Measurements from ENCODE around the gene OR1K1.

The OR1K1 gene

DNA sequence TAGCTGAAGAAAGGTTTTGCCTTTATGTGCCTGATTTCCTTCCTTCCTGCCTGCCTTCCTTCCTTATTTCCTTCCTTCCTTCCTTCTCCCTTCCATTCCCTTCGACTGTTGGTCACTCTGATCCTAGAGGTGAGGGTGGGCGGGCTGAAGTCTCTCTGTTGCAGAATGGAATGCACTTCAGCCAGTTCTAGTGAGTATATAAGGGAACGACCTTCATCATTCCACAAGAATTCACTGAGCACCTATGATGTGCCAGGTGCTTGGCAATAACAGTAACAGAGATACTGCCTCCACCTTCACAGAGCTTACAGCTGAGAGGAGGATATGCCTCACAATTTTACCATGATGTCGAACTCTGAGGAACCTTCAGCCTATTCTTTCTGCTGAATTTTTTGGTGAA, 19.9 kb upstream of the OR1K1 start:
- TF ChIP-seq, protein P1, sequence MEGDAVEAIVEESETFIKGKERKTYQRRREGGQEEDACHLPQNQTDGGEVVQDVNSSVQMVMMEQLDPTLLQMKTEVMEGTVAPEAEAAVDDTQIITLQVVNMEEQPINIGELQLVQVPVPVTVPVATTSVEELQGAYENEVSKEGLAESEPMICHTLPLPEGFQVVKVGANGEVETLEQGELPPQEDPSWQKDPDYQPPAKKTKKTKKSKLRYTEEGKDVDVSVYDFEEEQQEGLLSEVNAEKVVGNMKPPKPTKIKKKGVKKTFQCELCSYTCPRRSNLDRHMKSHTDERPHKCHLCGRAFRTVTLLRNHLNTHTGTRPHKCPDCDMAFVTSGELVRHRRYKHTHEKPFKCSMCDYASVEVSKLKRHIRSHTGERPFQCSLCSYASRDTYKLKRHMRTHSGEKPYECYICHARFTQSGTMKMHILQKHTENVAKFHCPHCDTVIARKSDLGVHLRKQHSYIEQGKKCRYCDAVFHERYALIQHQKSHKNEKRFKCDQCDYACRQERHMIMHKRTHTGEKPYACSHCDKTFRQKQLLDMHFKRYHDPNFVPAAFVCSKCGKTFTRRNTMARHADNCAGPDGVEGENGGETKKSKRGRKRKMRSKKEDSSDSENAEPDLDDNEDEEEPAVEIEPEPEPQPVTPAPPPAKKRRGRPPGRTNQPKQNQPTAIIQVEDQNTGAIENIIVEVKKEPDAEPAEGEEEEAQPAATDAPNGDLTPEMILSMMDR (IDR thresholded peaks at IDR 0.05; ENCODE audit: insufficient read depth, missing control alignments) = no peak
- DNase-seq (ENCODE audit: insufficient read length, low spot score) (no peak), FAIRE-seq (no peak)

DNA sequence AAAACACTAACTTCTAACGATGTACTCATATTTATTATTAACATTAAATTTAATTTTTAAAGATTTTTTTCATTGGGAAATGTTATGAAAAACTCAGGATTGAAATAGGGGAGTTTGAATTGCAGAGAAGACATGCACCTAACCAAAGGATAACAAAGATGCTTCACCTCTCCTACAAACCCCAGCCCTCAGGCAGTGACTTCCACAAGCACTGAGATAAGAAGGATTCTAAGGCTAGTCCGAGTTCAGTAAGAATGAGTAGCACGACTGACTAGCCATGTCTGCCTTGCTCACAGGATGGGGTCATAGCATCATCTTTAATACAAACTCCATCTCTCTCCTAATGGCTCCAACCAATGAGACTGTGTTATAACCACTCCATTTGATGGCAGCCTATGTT, 18.3 kb upstream of the OR1K1 start:
- DNase-seq (ENCODE audit: insufficient read length, low spot score) (no peak), FAIRE-seq (no peak)
- TF ChIP-seq, protein P1 (IDR thresholded peaks at IDR 0.05; ENCODE audit: insufficient read depth, missing control alignments) = no peak

DNA sequence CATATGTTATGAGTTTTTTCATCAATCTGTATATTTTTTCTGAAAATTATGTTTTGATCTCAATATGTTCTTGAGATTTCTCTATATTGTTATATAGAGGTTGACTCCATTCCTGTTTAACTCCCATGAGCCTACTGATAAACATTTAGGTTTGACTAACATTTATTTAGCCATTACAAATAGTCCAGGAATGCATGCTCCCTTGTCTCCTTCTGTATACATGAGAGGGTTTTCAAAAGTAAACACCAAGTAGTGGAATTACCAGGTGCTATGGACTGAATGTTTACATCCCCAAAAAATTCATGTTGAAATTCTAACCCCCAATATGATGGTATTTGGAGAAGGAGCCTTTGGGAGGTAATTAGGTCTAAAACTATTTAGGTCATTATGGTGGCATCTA, 14.7 kb upstream of the OR1K1 start:
- TF ChIP-seq, protein P1 (IDR thresholded peaks at IDR 0.05; ENCODE audit: insufficient read depth, missing control alignments) = no peak
- no peak for DNase-seq (ENCODE audit: insufficient read length, low spot score)

DNA sequence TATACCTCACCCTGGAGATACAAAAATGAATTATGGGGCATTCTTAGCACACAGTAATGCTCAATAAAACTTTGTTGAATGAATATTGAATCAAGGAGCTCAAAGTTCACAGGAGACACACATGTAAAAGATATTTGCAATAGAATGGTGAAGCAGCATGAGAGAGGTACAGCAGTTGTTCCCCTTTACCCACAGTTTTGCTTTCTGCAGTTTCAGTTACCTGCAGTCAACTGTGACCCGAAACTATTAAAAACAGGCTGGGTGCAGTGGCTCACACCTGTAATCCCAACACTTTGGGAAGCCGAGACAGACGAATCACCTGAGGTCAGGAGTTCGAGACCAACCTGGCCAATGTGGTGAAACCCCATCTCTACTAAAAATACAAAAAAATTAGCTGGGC, 13.6 kb upstream of the OR1K1 start:
- FAIRE-seq = no peak
- TF ChIP-seq, protein P1 (IDR thresholded peaks at IDR 0.05; ENCODE audit: insufficient read depth, missing control alignments) = no peak
- DNase-seq (ENCODE audit: insufficient read length, low spot score) = no peak

More for the DNA sequence above, 14.7 kb upstream of the OR1K1 start:
- no peak for FAIRE-seq

DNA sequence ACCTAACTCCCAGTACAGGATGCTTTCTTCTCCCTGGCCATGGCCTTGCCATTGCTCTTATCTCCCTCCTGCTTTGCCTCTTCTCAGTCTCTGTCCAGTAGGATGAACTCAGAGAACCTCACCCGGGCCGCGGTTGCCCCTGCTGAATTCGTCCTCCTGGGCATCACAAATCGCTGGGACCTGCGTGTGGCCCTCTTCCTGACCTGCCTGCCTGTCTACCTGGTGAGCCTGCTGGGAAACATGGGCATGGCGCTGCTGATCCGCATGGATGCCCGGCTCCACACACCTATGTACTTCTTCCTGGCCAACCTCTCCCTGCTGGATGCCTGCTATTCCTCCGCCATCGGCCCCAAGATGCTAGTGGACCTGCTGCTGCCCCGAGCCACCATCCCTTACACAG, 11.1 kb upstream of the OR1K1 start, which contains the start of gene OR5C1:
TSS of gene OR5C1 (plus strand) at position 103 of the 400 bp plus-strand sequence. CDS start at position 103, 0 bp downstream.
- FAIRE-seq (no peak), DNase-seq (ENCODE audit: insufficient read length, low spot score) (no peak)
- TF ChIP-seq, protein P1 (IDR thresholded peaks at IDR 0.05; ENCODE audit: insufficient read depth, missing control alignments) = no peak

DNA sequence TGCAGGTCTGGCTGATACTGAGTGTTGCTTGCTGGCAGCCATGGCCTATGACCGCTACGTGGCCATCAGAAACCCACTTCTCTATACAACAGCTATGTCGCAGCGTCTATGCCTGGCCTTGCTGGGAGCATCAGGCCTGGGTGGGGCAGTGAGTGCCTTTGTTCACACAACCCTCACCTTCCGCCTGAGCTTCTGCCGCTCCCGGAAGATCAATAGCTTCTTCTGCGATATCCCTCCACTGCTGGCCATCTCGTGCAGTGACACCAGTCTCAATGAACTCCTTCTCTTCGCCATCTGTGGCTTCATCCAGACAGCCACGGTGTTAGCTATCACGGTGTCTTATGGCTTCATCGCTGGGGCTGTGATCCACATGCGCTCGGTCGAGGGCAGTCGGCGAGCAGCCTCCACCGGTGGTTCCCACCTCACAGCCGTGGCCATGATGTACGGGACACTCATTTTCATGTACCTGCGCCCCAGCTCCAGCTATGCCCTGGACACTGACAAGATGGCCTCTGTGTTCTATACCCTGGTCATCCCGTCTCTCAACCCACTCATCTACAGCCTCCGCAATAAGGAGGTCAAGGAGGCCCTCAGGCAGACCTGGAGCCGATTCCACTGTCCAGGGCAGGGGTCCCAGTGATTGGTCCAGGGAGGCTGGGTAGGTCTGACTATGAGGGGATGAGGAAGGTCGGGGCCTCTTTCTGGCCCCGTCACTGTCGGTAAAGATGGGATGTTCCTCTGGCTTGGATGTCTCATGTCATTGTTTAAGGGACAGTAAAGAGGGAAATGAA, 10.5 kb upstream of the OR1K1 start:
- TF ChIP-seq, protein P1 (IDR thresholded peaks at IDR 0.05; ENCODE audit: insufficient read depth, missing control alignments) = no peak
- no peak for FAIRE-seq
- DNase-seq (ENCODE audit: insufficient read length, low spot score) = no peak

All from D721Med (cell line).